PFSK-1 (cell line): ENCODE measurements around the gene PFDN1.

Experiments used
- FOXP2 ChIP-seq: optimal IDR thresholded peaks from 2 replicates; pipeline ENCODE3; 2011; ENCODE audit warnings: borderline replicate concordance, control low read depth, inconsistent platforms; ENCODE audit not compliant: insufficient read depth; ENCODE audit errors: extremely low read length, extremely low read depth
- POLR2AphosphoS5 ChIP-seq: IDR thresholded peaks from 2 replicates; pipeline ENCODE4 v1.6.1; 2012; ENCODE audit warnings: low read depth, mild to moderate bottlenecking, control low read depth, low read length, moderate library complexity
- SIN3A ChIP-seq: IDR thresholded peaks from 2 replicates; pipeline ENCODE4 v1.6.1; 2012; ENCODE audit warnings: mild to moderate bottlenecking, low read length, moderate library complexity, borderline replicate concordance; ENCODE audit not compliant: insufficient read depth
- TAF1 ChIP-seq: IDR thresholded peaks from 2 replicates; pipeline ENCODE4 v1.6.1; 2012; ENCODE audit warnings: low read length, control low read depth, borderline replicate concordance; ENCODE audit not compliant: insufficient read depth
- TF ChIP-seq, protein P1 (sequence below), 2 experiments: IDR thresholded peaks; 2 replicates each; pipeline versions ENCODE4 v1.6.1 to v1.8.0; 2011 to 2012; ENCODE audit warnings: low read depth in 2 of 2, low read length in 2 of 2, control low read depth in 1 of 2, inconsistent platforms in 1 of 2, mild to moderate bottlenecking in 1 of 2, moderate library complexity in 1 of 2; ENCODE audit not compliant: insufficient read depth in 1 of 2

Gene PFDN1

DNA sequence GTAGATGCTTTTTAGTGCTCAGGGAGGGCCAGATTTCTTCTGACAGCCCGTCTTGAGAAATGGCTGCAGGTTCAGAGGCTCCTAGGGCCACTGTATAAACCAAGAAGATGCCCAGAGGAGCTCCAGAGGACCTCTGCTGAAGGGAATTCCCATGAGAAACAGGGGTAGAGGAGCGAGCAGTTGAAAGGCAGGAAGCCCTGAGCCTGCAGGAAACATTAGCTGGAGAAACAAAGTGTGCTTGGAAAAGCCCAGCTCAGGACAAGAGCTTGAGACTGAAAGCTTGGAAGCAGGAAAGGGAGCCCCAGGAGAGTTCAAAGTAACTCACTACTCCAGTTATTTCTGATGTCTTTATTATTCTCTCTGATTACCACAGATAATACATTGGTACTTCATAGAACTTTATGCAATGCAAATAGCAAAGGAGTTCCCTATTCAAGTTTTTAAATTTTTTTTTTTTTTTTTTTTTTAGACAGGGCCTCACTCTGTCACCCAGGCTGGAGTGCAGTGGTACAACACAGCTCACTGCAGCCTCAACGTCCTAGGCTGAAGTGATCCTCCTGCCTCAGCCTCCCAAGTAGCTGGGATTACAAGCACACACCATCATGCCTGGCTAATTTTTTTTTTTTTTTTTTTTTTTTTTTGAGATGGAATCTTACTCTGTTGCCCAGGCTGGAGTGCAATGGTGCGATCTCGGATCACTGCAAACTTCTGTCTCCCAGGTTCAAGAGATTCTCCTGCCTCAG, 27.0 kb upstream of the PFDN1 start:
- TF ChIP-seq FOXP2 (no peak), SIN3A (0 out of 2 replicates have a peak, but pooled peaks have one; percentile 25)

DNA sequence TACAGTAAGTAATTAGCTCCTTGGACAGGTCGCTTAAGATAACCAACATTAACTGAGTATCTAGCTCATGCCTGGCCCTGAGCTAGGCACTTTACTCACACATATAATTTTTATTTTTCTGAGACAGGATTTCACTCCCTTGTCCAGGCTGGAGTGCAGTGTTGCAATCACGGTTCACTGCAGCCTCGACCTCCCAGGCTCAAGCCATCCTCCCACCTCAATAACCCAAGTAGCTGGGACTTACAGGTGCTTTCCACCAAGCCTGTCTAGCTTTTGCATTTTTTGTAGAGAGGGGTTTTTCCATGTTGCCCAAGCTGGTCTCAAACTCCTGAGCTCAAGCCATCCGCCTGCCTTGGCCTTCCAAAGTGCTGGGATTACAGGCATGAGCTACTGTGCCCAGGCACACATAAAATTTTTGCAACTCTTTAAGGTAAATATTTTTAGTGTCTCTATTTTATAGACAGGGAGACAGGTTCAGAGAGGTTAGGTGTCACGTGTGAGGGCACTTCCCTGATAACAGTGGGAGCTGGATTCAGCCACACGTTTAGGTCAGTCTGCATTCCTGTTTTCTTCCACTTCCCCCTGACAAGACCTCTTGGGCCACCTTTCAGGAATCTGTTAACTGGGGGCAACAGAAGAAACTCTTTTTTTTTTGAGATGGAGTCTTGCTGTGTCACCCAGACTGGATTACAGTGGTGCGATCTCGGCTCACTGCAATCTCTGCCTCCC, 25.3 kb upstream of the PFDN1 start:
- TF ChIP-seq SIN3A: no peak

DNA sequence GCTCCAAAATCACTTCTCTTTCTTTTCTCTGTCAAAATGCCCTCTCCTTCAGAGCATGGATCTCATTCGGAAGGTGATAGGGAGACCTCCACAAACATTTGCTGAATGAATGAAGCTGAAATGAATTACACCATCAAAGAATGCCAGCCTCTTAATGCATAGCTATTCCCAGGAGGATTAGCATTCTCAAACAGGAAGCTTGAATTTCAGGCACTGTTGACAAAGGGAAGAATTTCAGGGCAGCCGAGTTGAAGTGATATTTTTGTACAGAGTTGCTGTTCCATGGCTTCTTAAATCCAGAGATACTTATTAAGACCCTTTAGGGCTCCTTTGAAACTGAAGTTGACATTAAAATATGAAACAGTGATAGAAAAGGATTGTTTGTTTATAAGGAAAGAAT, 24.7 kb upstream of the PFDN1 start:
- TF ChIP-seq, protein P1, sequence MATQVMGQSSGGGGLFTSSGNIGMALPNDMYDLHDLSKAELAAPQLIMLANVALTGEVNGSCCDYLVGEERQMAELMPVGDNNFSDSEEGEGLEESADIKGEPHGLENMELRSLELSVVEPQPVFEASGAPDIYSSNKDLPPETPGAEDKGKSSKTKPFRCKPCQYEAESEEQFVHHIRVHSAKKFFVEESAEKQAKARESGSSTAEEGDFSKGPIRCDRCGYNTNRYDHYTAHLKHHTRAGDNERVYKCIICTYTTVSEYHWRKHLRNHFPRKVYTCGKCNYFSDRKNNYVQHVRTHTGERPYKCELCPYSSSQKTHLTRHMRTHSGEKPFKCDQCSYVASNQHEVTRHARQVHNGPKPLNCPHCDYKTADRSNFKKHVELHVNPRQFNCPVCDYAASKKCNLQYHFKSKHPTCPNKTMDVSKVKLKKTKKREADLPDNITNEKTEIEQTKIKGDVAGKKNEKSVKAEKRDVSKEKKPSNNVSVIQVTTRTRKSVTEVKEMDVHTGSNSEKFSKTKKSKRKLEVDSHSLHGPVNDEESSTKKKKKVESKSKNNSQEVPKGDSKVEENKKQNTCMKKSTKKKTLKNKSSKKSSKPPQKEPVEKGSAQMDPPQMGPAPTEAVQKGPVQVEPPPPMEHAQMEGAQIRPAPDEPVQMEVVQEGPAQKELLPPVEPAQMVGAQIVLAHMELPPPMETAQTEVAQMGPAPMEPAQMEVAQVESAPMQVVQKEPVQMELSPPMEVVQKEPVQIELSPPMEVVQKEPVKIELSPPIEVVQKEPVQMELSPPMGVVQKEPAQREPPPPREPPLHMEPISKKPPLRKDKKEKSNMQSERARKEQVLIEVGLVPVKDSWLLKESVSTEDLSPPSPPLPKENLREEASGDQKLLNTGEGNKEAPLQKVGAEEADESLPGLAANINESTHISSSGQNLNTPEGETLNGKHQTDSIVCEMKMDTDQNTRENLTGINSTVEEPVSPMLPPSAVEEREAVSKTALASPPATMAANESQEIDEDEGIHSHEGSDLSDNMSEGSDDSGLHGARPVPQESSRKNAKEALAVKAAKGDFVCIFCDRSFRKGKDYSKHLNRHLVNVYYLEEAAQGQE (IDR thresholded peaks at IDR 0.05; ENCODE audit: insufficient read depth in 1 of 2, low read depth in 2 of 2, low read length in 2 of 2): no peak
- TF ChIP-seq FOXP2: no peak

DNA sequence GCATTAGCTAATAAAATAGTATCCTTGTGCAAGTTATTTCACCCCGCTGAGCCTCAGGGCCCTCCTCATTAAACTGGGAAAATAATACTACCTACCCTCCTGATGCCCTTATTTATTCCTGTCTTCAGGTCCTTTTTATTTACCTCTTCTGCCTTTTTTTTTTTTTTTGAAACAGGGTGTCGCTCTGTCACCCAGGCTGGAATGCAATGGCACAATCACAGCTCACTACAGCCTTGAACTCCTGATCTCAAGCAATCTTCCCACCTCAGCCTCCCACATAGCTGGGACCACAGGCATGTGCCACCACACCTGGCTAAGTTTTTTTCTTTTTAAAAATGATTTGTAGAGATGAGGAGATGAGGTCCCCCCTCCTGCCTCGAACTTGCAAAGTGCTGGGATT, 22.6 kb upstream of the PFDN1 start:
- TF ChIP-seq, protein P1 (IDR thresholded peaks at IDR 0.05; ENCODE audit: insufficient read depth in 1 of 2, low read depth in 2 of 2, low read length in 2 of 2): no peak
- TF ChIP-seq SIN3A: no peak
- TF ChIP-seq FOXP2: no peak
- no peak for TF ChIP-seq TAF1

DNA sequence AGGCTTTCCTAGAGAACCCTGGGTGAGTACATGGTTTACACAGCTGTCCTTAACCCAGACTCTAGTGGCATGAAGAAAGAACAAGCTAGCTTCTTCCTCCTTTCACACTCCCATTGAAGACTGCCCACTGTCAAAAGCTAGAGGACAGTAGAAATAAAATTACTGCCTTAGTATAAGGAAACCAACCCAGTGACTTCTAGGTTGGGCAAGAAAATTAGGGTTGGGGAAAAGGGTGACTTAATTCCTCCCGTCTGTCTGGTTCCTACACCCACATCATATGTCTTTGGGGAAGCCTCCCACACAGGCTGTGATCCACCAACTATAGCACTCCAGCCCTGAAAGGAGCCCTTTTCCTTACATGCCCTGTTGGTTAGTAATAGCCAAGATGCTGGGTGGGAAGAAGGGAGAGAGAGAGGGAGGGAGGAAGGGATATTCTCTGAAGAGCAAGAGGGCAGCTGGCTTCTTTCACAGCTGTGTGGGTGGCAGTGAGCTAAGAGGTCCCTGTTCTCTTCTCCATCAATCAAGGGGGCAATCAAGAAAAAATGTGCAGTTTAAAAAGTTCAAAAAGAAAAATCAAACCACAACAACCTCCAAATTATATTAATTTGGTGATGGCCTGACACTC, 21.8 kb upstream of the PFDN1 start:
- TF ChIP-seq, protein P1 (IDR thresholded peaks at IDR 0.05; ENCODE audit: insufficient read depth in 1 of 2, low read depth in 2 of 2, low read length in 2 of 2): no peak
- TF ChIP-seq SIN3A: no peak
- TF ChIP-seq POLR2AphosphoS5: no peak

DNA sequence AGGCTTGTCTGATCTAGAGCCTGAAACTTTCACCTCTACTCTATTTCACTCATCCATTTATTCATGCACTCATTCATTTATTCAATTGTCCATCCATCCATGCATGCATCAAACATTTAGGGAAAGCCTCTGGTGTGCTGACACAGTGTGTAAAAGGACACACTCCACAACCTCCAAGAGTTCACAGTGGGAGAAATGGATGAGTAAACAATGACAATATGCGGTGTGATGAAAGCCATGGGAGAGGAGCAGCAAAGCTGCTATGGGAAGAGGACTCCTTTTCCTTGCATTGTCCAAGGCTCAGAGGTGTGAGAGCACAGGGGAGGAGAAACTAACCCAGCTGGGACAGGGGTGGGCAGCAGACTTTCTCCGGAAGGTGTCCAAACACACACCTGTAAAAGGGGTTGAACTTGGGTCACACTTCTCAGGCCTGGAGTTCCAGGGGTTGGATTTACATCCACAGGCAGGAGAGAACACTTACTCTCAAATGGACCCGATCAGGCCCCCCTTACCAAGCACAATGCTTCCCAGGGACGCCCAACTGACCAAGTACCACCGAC, 21.2 kb upstream of the PFDN1 start:
- TF ChIP-seq SIN3A: no peak
- no peak for TF ChIP-seq TAF1
- TF ChIP-seq, protein P1 (IDR thresholded peaks at IDR 0.05; ENCODE audit: insufficient read depth in 1 of 2, low read depth in 2 of 2, low read length in 2 of 2): no peak
- no peak for TF ChIP-seq POLR2AphosphoS5
- no peak for TF ChIP-seq FOXP2
